Measurements from ENCODE around the gene ESR1. TPM values are rescaled to one million over a fixed set of nuclear protein-coding genes. Genes with fewer than 3 reads are reported as not detected.

Gene ESR1
- total RNA-seq, 1 experiment from 2014 or later: not detected

DNA sequence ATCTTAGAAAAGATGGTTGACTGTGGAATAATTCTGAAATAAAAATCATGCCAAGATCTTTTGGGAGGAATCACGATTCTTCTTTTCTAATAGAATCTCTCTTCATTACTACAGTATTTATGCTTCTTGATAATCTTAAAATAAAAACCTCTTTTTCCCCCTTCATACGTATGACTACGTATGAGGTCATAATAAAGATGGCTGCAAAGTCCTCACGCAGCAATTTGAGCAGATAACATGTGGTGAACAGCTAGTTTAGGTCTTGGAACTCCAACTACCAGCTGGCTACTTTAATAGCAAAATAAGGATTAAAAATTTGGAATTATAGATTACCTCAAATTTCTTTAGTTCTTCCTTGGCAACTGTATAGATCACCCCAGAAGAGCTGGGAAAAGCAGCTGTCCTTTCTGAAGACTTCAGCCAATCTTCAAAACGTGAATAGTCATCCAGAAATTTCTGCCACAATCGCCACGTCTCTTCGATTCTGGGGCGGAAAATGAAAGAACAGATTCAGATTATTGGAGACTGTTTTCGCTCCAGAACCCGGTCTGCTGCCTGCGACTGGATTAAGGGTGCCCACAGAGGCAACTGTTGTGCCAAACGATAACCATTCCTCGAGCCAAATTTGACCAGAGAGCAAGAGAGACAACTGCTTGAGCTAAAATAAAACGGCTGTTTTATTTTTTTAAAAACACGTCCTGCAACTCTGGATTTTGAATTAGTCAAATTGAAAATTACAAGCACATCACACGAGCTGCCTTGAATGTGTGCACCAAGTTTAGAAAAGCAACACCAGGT is 347.3 kb downstream of the ESR1 start:
- H2AFZ ChIP-seq (ENCODE audit: low read length): no peak overlapping the region
- WGBS (ENCODE audit: extremely low coverage, insufficient read length, low lambda C conversion rate): no CpG with 5 or more reads among the region's 17 CpGs
- H3K27ac Mint-ChIP-seq: no peak overlapping the region
- TF ChIP-seq, protein P1, sequence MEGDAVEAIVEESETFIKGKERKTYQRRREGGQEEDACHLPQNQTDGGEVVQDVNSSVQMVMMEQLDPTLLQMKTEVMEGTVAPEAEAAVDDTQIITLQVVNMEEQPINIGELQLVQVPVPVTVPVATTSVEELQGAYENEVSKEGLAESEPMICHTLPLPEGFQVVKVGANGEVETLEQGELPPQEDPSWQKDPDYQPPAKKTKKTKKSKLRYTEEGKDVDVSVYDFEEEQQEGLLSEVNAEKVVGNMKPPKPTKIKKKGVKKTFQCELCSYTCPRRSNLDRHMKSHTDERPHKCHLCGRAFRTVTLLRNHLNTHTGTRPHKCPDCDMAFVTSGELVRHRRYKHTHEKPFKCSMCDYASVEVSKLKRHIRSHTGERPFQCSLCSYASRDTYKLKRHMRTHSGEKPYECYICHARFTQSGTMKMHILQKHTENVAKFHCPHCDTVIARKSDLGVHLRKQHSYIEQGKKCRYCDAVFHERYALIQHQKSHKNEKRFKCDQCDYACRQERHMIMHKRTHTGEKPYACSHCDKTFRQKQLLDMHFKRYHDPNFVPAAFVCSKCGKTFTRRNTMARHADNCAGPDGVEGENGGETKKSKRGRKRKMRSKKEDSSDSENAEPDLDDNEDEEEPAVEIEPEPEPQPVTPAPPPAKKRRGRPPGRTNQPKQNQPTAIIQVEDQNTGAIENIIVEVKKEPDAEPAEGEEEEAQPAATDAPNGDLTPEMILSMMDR (conservative IDR thresholded peaks at IDR 0.05): no peak
- no peaks in the 10 kb centered on the region for H3K36me3 Mint-ChIP-seq (ENCODE audit: insufficient read depth in 1 of 3, low read depth in 3 of 3)
- H3K27me3 Mint-ChIP-seq (ENCODE audit: low read depth): no peaks in the 10 kb centered on the region
- H3K18ac ChIP-seq (ENCODE audit: insufficient read length, low read depth, low read length): no peak overlapping the region
- no peak overlapping the region for H3K14ac ChIP-seq (ENCODE audit: insufficient read depth, low read length)
- no peaks in the 10 kb centered on the region for H3K4me1 Mint-ChIP-seq
- H3K4me1 ChIP-seq (ENCODE audit: insufficient read depth, low read length): no peaks in the 10 kb centered on the region
- no peak overlapping the region for H3K9ac ChIP-seq (ENCODE audit: extremely low read depth, insufficient read length, low read length)
- H4K91ac ChIP-seq (ENCODE audit: insufficient read length, low read depth, low read length): no peak overlapping the region
- H3K9me3 Mint-ChIP-seq: no peaks in the 10 kb centered on the region
- H3K4me3 Mint-ChIP-seq: no peak overlapping the region
- H3K79me1 ChIP-seq (ENCODE audit: insufficient read depth, low read depth, low read length, poor library complexity, severe bottlenecking): no peaks in the 10 kb centered on the region
- no peak overlapping the region for H4K5ac ChIP-seq (ENCODE audit: insufficient read length, low read depth, low read length)
- no peaks in the 10 kb centered on the region for H3K79me2 ChIP-seq (ENCODE audit: insufficient read depth, low read length)
- H3K4ac ChIP-seq (ENCODE audit: low read depth, low read length): no peak overlapping the region
- no peak overlapping the region for H2BK12ac ChIP-seq (ENCODE audit: insufficient read length, low read depth, low read length)
- no peaks in the 10 kb centered on the region for H4K20me1 ChIP-seq (ENCODE audit: control insufficient read depth, insufficient read depth, insufficient read length)
- no peak overlapping the region for H3T11ph ChIP-seq (ENCODE audit: low read length)
- no peak overlapping the region for H4K8ac ChIP-seq (replicated peaks; ENCODE audit: insufficient read length, low read depth, low read length)
- no peak overlapping the region for H3K27ac ChIP-seq (ENCODE audit: insufficient read length, low read depth, low read length)
- H2BK5ac ChIP-seq (ENCODE audit: insufficient read length, low read length): no peak overlapping the region
- H3K23ac ChIP-seq (ENCODE audit: insufficient read length, low read depth, low read length): no peak overlapping the region
- no peak for DNase-seq
- H2BK20ac ChIP-seq (ENCODE audit: low read depth, low read length, poor library complexity, severe bottlenecking): no peak overlapping the region
- H3K27me3 ChIP-seq (ENCODE audit: insufficient read depth, low read length): no peaks in the 10 kb centered on the region
- no peak overlapping the region for H2AK5ac ChIP-seq (ENCODE audit: insufficient read length, low read length)
- H3K4me2 ChIP-seq (ENCODE audit: insufficient read depth, insufficient read length, low read length): no peak overlapping the region
- no peak overlapping the region for H3K56ac ChIP-seq (ENCODE audit: insufficient read length, low read depth, low read length)
- no peak overlapping the region for H2BK15ac ChIP-seq (ENCODE audit: low read depth, low read length)
- H2BK120ac ChIP-seq (ENCODE audit: low read depth, low read length, poor library complexity, severe bottlenecking): no peak overlapping the region
- H3K23me2 ChIP-seq (ENCODE audit: insufficient read length, low read depth, low read length, poor library complexity, severe bottlenecking): no peaks in the 10 kb centered on the region
- no peaks in the 10 kb centered on the region for H3K9me3 ChIP-seq (ENCODE audit: control insufficient read depth, low read depth, low read length)
